Gastroesophageal sphincter (tissue), 4 donors: ENCODE data around the gene F11. TPM values are rescaled to one million over a fixed set of nuclear protein-coding genes. Genes with fewer than 3 reads are reported as not detected.
"Not testable (repeated sequence)": the region's sequence is repeated elsewhere in the genome, so short reads cannot be mapped to it uniquely, and the experiment has no call there.

Experiments used
- ATAC-seq: fragments of 150-250 bp; one replicate; pipeline ENCODE4 v1.9.1; 2016; ENCODE audit warnings: mild to moderate bottlenecking, moderate library complexity
- H3K27ac ChIP-seq, 4 donors: fragments of 200-600 bp; sonication (generic) in 3 of 4; 1 replicate in 3 of 4; 2 replicates in 1 of 4; pipeline ENCODE4 v1.5.1; 2016 to 2019
- H3K27me3 ChIP-seq: fragments of 200-600 bp; sonication (generic); one replicate; pipeline ENCODE4 v1.5.1; 2019
- H3K36me3 ChIP-seq, 2 donors: fragments of 200-600 bp; sonication (generic); one replicate each; pipeline ENCODE4 v1.5.1; 2019; ENCODE audit warnings: control low read depth in 1 of 2
- H3K4me1 ChIP-seq, 3 donors: fragments of 200-600 bp; sonication (generic); 1 replicate in 2 of 3; 2 replicates in 1 of 3; pipeline ENCODE4 v1.5.1; 2016 to 2019; ENCODE audit warnings: control low read depth in 2 of 3
- H3K4me3 ChIP-seq, 2 donors: fragments of 200-600 bp; sonication (generic); one replicate each; pipeline ENCODE4 v1.5.1; 2019; ENCODE audit warnings: mild to moderate bottlenecking in 1 of 2, moderate library complexity in 1 of 2
- H3K9me3 ChIP-seq, 3 donors: fragments of 200-600 bp; sonication (generic); one replicate each; pipeline ENCODE4 v1.5.1; 2017 to 2019; ENCODE audit warnings: control low read depth in 2 of 3
- EP300 ChIP-seq: sonication (generic); formaldehyde crosslinking; IDR thresholded peaks from one replicate; pipeline ENCODE4 v1.6.1; 2017; ENCODE audit warnings: antibody characterized with exemption, mild to moderate bottlenecking
- POLR2A ChIP-seq, 2 donors: fragments of 450-650 bp; IDR thresholded peaks; one replicate each; pipeline ENCODE4 v1.6.1; 2017; ENCODE audit warnings: antibody characterized with exemption in 2 of 2, mild to moderate bottlenecking in 2 of 2, moderate library complexity in 1 of 2
- POLR2AphosphoS5 ChIP-seq: sonication (generic); formaldehyde crosslinking; IDR thresholded peaks from one replicate; pipeline ENCODE4 v1.6.1; 2017; ENCODE audit warnings: antibody characterized with exemption
- WGBS, 2 donors: methylation state at CpG; one replicate each; pipeline ENCODE4 v1.1.5; 2018; ENCODE audit warnings: low coverage in 1 of 2; 5-methylcytosine and 5-hydroxymethylcytosine counted together
- total RNA-seq, 4 donors: library from RNA; depleted of rRNA; stranded (reverse); fragments of >200 nt; gene quantifications; one replicate each; pipeline ENCODE4 v1.1.0, GENCODE V29; 2016
- TF ChIP-seq, protein P1 (sequence below), 4 experiments: fragments of 200-600 bp in 2 of 4; fragments of 450-650 bp in 2 of 4; sonication (generic) in 1 of 4; IDR thresholded peaks; one replicate each; pipeline ENCODE4 v1.5.1; 2017 to 2019; ENCODE audit warnings: antibody characterized with exemption in 4 of 4, mild to moderate bottlenecking in 2 of 4, moderate library complexity in 2 of 4

Gene F11
- total RNA-seq, 4 donors from 2014 or later, result not detected

DNA sequence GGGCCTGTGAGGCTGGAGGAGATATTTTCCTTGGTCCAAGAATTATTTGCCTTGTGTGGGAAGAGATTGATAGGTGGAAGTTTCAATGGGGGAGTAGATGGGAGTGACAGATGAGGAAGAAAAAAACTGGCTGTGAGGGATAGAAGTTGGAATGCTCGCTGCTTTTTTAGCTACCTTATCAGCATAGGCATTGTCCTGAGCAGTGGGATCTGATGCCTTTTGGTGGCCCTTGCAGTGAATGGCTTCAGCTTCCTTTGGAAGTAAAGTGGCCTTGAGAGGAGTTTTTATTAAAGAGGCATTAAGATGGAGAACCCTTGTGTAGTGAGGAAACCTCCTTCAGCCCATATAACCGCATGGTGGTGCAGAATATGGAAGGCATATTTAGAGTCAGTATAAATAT, 22.7 kb upstream of the F11 start:
- H3K4me1 ChIP-seq, result no peaks in the 10 kb centered on the region
- 80 to 95% methylated on average over 2 of the region's 2 CpGs for WGBS, 2 donors
- TF ChIP-seq, protein P1, sequence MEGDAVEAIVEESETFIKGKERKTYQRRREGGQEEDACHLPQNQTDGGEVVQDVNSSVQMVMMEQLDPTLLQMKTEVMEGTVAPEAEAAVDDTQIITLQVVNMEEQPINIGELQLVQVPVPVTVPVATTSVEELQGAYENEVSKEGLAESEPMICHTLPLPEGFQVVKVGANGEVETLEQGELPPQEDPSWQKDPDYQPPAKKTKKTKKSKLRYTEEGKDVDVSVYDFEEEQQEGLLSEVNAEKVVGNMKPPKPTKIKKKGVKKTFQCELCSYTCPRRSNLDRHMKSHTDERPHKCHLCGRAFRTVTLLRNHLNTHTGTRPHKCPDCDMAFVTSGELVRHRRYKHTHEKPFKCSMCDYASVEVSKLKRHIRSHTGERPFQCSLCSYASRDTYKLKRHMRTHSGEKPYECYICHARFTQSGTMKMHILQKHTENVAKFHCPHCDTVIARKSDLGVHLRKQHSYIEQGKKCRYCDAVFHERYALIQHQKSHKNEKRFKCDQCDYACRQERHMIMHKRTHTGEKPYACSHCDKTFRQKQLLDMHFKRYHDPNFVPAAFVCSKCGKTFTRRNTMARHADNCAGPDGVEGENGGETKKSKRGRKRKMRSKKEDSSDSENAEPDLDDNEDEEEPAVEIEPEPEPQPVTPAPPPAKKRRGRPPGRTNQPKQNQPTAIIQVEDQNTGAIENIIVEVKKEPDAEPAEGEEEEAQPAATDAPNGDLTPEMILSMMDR (IDR thresholded peaks at IDR 0.05), result no peak
- TF ChIP-seq EP300 (no peak), POLR2AphosphoS5 (no peak), POLR2A (IDR thresholded peaks at IDR 0.05) (no peak)
- no peaks in the 10 kb centered on the region for H3K9me3 ChIP-seq
- no peak overlapping the region for H3K4me3 ChIP-seq
- H3K27ac ChIP-seq, result no peak overlapping the region
- no peak for ATAC-seq
- no peaks in the 10 kb centered on the region for H3K27me3 ChIP-seq
- peaks cover 0 to 13% of the 10 kb centered on the region in 2 donors for H3K36me3 ChIP-seq

DNA sequence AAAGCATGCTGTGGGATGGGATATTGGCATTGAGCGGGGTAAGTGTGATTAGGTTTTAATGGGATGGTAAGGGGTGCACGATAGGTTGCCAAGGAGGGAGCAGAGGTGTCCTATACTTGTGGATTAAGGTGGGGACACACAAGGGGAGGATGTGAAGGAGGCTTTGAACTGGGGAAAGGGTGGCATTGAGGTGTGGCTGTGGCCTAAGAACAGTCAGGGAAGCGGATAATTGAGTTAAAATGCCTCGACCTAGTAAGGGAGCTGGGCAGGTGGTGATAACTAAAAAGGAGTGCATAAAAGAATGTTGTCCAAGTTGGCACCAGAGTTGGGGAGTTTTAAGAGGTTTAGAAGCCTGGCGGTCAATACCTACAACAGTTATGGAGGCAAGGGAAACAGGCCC, 21.2 kb upstream of the F11 start:
- ATAC-seq, result no peak
- WGBS, 2 donors, result 88 to 97% methylated on average over 4 to 5 of the region's 5 CpGs
- H3K9me3 ChIP-seq, result no peaks in the 10 kb centered on the region

DNA sequence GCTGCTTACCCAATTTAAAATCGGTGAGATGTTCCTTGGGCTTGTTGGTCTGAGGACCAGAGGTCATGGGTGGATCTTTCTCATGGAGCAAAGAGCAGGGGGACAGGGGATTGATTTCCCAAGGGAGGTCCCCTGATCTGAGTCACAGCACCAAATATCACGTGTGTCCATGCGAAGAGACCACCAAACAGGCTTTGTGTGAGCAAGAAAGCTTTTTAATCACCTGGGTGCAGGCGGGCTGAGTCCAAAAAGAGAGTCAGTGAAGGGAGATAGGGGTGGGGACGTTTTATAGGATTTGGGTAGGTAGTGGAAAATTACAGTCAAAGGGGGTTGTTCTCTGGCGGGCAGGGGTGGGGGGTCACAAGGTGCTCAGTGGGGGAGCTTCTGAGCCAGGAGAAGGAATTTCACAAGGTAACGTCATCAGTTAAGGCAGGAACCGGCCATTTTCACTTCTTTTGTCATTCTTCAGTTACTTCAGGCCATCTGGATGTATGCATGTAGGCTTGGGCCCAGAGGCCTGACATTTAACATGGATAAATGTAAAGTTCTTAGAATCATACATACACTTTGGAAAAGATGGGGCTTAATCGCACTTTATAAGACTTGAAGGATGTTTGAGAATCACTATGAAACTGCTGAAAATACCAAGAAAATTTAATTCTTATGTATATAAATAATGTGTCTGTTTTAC, 18.8 kb upstream of the F11 start:
- not testable (repeated sequence) for H3K27me3 ChIP-seq, H3K27ac ChIP-seq, ATAC-seq, H3K9me3 ChIP-seq, H3K4me3 ChIP-seq, H3K4me1 ChIP-seq
- H3K36me3 ChIP-seq, result peaks cover 0 to 20% of the 10 kb centered on the region in 2 donors
- WGBS, 2 donors, result 88 to 91% methylated on average over 4 to 9 of the region's 9 CpGs

More for the DNA sequence above, 21.2 kb upstream of the F11 start:
- Histone ChIP-seq H3K4me3 (no peak overlapping the region), H3K27ac (no peak overlapping the region), H3K4me1 (no peaks in the 10 kb centered on the region), H3K36me3 (peaks cover 0 to 10% of the 10 kb centered on the region in 2 donors), H3K27me3 (no peaks in the 10 kb centered on the region)
- no peak for TF ChIP-seq POLR2AphosphoS5
- no peak for TF ChIP-seq EP300
- TF ChIP-seq POLR2A (IDR thresholded peaks at IDR 0.05), result no peak
- TF ChIP-seq, protein P1 (IDR thresholded peaks at IDR 0.05), result no peak

DNA sequence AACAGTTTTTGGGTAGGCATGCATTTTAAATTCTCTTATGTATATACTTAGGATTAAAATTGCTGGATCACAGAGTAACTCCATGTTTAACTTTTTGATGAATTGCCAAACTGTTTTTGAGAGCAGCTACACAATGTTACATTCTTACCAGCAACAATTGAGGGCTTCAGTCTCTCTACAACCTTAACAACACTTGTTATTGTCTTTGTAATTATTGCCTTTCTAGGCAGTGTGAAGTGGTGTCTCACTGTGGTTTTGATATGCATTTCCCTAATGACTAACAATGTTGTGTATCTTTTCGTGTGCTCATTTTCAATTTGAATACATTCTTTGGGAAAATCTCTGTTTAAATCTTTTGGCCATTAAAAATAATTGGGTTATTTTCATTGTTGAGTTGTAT, 17.3 kb upstream of the F11 start:
- no peak for TF ChIP-seq POLR2A (IDR thresholded peaks at IDR 0.05)
- TF ChIP-seq, protein P1 (IDR thresholded peaks at IDR 0.05), result no peak
- H3K9me3 ChIP-seq, result no peaks in the 10 kb centered on the region
- WGBS, 2 donors, result 68 to 83% methylated on average over 1 of the region's 1 CpG
- H3K4me1 ChIP-seq, result no peaks in the 10 kb centered on the region
- no peak overlapping the region for H3K27ac ChIP-seq
- no peaks in the 10 kb centered on the region for H3K27me3 ChIP-seq
- no peak for ATAC-seq
- H3K4me3 ChIP-seq, result no peak overlapping the region
- H3K36me3 ChIP-seq, result peaks cover 0 to 32% of the 10 kb centered on the region in 2 donors

DNA sequence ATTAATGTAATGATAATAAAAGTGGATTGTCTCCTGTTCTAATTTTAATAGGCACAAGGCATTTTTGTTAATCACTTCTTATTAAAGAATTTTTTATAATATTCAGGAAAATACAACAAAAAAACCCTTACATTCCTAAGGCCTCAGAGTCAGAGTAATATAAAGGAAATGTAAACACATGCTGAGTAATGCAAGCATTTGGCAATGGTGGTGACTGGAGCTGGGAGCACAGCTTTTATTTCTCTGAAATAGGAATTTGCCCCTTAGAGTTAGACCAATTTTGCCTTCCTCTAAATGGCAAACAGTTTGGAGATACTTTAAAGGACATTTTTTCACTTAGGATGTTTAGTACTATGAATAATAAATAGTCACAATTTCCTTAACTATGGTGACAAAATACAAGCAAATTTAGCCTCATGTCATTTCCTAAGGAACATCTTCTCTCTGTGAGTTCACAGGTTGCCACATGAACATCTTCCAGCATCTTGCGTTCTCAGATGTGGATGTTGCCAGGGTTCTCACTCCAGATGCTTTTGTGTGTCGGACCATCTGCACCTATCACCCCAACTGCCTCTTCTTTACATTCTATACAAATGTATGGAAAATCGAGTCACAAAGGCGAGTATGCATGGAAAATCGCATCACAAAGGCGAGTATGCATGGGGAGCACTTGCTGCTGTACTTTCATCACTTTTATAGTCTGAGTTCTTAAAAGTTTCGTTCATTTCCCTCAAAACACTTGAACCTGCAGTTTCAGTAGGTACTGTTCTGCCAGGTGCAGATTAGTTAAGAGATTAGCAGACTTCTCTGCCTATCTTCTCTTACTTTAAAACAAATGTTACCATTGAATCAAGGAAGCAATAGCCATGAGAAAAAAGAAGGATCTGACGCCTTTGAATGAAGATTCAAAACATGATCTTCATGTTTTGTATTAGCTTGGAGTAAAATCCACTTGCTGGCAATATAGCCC, 15.9 kb upstream of the F11 start:
- Histone ChIP-seq H3K4me3 (no peak overlapping the region), H3K4me1 (no peaks in the 10 kb centered on the region), H3K27ac (no peak overlapping the region), H3K27me3 (no peaks in the 10 kb centered on the region), H3K9me3 (no peaks in the 10 kb centered on the region), H3K36me3 (peaks cover 0 to 39% of the 10 kb centered on the region in 2 donors)
- ATAC-seq, result no peak
- TF ChIP-seq EP300 (no peak), POLR2A (IDR thresholded peaks at IDR 0.05) (no peak), POLR2AphosphoS5 (no peak)
- TF ChIP-seq, protein P1 (IDR thresholded peaks at IDR 0.05), result no peak
- WGBS, 2 donors, result 69 to 72% methylated on average over 4 to 8 of the region's 8 CpGs
